DND-41 (cell line): ENCODE results near the gene SNORC.

Experiments
- ATAC-seq: fragments of 200-7000 bp; cut with Tn5 transposase; 3 replicates; pipeline ENCODE4 v1.9.1; 2021; ENCODE audit warnings: low read depth; ENCODE audit not compliant: insufficient read depth
- DNase-seq: peaks from one replicate; pipeline ENCODE4 v3.0.0-alpha.2; 2020
- H2AFZ ChIP-seq: 2 replicates; pipeline ENCODE4 v1.6.0; 2012; ENCODE audit warnings: low read depth, low read length
- H3K27ac ChIP-seq: 2 replicates; pipeline ENCODE4 v1.5.1; 2012; ENCODE audit warnings: low read length, inconsistent platforms
- H3K27me3 ChIP-seq: fragments of 200-600 bp; sonication (generic); 2 replicates; pipeline ENCODE4 v1.6.0; 2012; ENCODE audit warnings: low read length, mild to moderate bottlenecking, inconsistent platforms; ENCODE audit not compliant: insufficient read depth, poor library complexity
- H3K36me3 ChIP-seq: 2 replicates; pipeline ENCODE4 v1.5.1; 2012; ENCODE audit warnings: low read length, inconsistent platforms; ENCODE audit not compliant: insufficient read depth
- H3K4me1 ChIP-seq: 2 replicates; pipeline ENCODE4 v1.5.1; 2012; ENCODE audit warnings: mild to moderate bottlenecking, low read length; ENCODE audit not compliant: insufficient read depth
- H3K4me2 ChIP-seq: 2 replicates; pipeline ENCODE4 v1.6.0; 2012; ENCODE audit warnings: mild to moderate bottlenecking, moderate library complexity, low read length, inconsistent platforms; ENCODE audit not compliant: insufficient read depth
- H3K4me3 ChIP-seq, 2 experiments: fragments of 200-600 bp in 1 of 2; shearing (Covaris generic) in 1 of 2; 2 replicates each; pipeline ENCODE4 v1.5.1; 2012 to 2016; ENCODE audit warnings: inconsistent platforms in 2 of 2, low read length in 2 of 2, mild to moderate bottlenecking in 2 of 2, low read depth in 1 of 2, moderate library complexity in 1 of 2
- H3K79me2 ChIP-seq: 2 replicates; pipeline ENCODE4 v1.6.0; 2012; ENCODE audit warnings: low read length, inconsistent platforms; ENCODE audit not compliant: insufficient read depth
- H3K9ac ChIP-seq: 2 replicates; pipeline ENCODE4 v1.6.0; 2012; ENCODE audit warnings: low read depth, mild to moderate bottlenecking, inconsistent platforms, low read length, moderate library complexity
- H3K9me3 ChIP-seq: 2 replicates; pipeline ENCODE4 v1.5.1; 2012; ENCODE audit warnings: low read length, moderate library complexity, mild to moderate bottlenecking, inconsistent platforms; ENCODE audit not compliant: insufficient read depth, severe bottlenecking
- H4K20me1 ChIP-seq: 2 replicates; pipeline ENCODE4 v1.6.0; 2012; ENCODE audit warnings: low read length; ENCODE audit not compliant: insufficient read depth
- CTCF ChIP-seq: IDR thresholded peaks from 2 replicates; pipeline ENCODE4 v1.5.1; 2012; ENCODE audit warnings: borderline replicate concordance, low read length, moderate library complexity, mild to moderate bottlenecking; ENCODE audit not compliant: poor library complexity, severe bottlenecking; ENCODE audit errors: extremely low read depth
- EZH2 ChIP-seq: IDR thresholded peaks from 3 replicates; pipeline ENCODE4 v1.6.1; 2012; ENCODE audit warnings: borderline replicate concordance, low read depth, mild to moderate bottlenecking, moderate library complexity, low read length, inconsistent platforms; ENCODE audit not compliant: severe bottlenecking

Gene SNORC

GRCh38 chr2:232882085-232882484 is 12.0 kb downstream of the SNORC start:
- DNase-seq (no peak), ATAC-seq (no peak)
- H2AFZ ChIP-seq = no peak overlapping the region

GRCh38 chr2:232882505-232883115 is 12.5 kb downstream of the SNORC start:
- H3K36me3 ChIP-seq = no peaks in the 10 kb centered on the region
- ATAC-seq (no peak), DNase-seq (no peak)
- H3K4me3 ChIP-seq = no peak overlapping the region
- no peaks in the 10 kb centered on the region for H4K20me1 ChIP-seq
- H3K9me3 ChIP-seq = no peaks in the 10 kb centered on the region
- H3K9ac ChIP-seq = no peak overlapping the region
- TF ChIP-seq EZH2 (no peak), CTCF (no peak)
- H3K79me2 ChIP-seq = no peaks in the 10 kb centered on the region
- no peak overlapping the region for H3K27ac ChIP-seq
- no peak overlapping the region for H3K4me2 ChIP-seq
- H3K4me1 ChIP-seq = no peaks in the 10 kb centered on the region
- H2AFZ ChIP-seq = no peak overlapping the region
- no peaks in the 10 kb centered on the region for H3K27me3 ChIP-seq

More at GRCh38 chr2:232882085-232882484, 12.0 kb downstream of the SNORC start:
- Histone ChIP-seq H3K27me3 (no peaks in the 10 kb centered on the region), H3K36me3 (no peaks in the 10 kb centered on the region), H3K4me1 (no peaks in the 10 kb centered on the region), H3K79me2 (no peaks in the 10 kb centered on the region), H3K9me3 (no peaks in the 10 kb centered on the region), H3K9ac (no peak overlapping the region), H3K27ac (no peak overlapping the region), H4K20me1 (no peaks in the 10 kb centered on the region), H3K4me2 (no peak overlapping the region), H3K4me3 (no peak overlapping the region)
- no peak for TF ChIP-seq CTCF
- TF ChIP-seq EZH2 = no peak

GRCh38 chr2:232883116-232883721 is 13.2 kb downstream of the SNORC start:
- no peak overlapping the region for H3K9ac ChIP-seq
- TF ChIP-seq EZH2 = no peak
- TF ChIP-seq CTCF = no peak
- no peaks in the 10 kb centered on the region for H4K20me1 ChIP-seq
- no peak for DNase-seq
- H3K79me2 ChIP-seq = no peaks in the 10 kb centered on the region
- no peak overlapping the region for H3K4me2 ChIP-seq
- no peak overlapping the region for H3K4me3 ChIP-seq
- no peak for ATAC-seq
- no peak overlapping the region for H3K27ac ChIP-seq
- no peaks in the 10 kb centered on the region for H3K36me3 ChIP-seq
- no peaks in the 10 kb centered on the region for H3K27me3 ChIP-seq
- no peaks in the 10 kb centered on the region for H3K9me3 ChIP-seq
- H2AFZ ChIP-seq = no peak overlapping the region
- no peaks in the 10 kb centered on the region for H3K4me1 ChIP-seq
